ENCODE measurements around the gene WDR74.
"Not testable (repeated sequence)": the region's sequence is repeated elsewhere in the genome, so short reads cannot be mapped to it uniquely, and the experiment has no call there.

WDR74 gene

DNA sequence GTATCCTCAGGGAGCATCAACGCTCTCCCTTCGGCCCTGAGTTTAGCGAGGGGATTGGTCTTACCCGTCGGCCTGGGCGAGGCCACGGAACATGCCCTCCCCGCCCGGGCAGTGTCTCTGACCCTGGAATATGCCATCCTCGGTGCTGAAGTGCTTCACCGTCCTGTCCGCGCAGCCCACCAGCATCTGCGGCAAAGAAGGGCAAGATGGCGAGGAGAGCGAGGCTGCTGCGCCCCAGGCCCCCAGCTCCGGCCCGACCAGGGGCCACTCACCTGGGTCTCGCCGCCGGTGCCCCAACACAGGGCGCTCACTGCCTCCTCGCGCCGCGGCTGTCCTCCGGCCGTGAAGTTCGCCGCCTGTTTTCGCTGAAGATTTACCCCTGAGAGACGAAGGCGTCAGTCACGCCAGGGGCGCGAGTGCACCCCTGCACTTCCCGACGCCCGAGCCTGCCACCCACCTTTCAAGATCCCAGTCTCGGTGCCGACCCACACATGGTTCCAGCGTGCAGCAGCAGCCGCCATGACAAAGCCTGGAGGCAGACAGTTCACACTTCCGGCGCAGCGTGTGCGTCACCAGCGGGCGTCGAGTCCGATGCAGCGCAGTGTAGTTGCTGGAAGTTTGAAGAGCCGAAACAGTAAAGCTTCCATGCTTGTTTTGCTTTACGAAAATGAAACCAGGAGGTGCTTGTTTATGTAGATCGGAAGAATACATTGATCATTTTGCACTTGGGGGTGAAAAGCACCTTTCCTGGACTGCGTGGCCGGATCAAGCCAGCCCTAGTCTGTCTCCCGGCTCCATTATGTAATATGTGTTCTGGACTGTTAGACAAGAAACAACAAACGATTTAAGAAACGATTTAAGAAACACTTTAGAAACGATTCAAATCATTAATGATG, at the start of gene WDR74:
Gene WDR74 (minus strand): TSS at position 541 of the 896 bp plus-strand sequence. CDS start 20 bp downstream, at position 521.
- DNase-seq, result peak; percentile 93

- no peak for DNase-seq
Measured at GRCh38 chr11:62889126-62889483, 49.7 kb upstream of the WDR74 start.

DNA sequence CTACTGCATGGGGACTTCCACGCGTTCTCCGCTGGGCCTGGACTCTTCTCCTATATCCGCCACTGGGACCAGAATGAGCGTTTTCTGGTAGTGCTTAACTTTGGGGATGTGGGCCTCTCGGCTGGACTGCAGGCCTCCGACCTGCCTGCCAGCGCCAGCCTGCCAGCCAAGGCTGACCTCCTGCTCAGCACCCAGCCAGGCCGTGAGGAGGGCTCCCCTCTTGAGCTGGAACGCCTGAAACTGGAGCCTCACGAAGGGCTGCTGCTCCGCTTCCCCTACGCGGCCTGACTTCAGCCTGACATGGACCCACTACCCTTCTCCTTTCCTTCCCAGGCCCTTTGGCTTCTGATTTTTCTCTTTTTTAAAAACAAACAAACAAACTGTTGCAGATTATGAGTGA, 49.0 kb upstream of the WDR74 start:
- DNase-seq, result no peak

DNA sequence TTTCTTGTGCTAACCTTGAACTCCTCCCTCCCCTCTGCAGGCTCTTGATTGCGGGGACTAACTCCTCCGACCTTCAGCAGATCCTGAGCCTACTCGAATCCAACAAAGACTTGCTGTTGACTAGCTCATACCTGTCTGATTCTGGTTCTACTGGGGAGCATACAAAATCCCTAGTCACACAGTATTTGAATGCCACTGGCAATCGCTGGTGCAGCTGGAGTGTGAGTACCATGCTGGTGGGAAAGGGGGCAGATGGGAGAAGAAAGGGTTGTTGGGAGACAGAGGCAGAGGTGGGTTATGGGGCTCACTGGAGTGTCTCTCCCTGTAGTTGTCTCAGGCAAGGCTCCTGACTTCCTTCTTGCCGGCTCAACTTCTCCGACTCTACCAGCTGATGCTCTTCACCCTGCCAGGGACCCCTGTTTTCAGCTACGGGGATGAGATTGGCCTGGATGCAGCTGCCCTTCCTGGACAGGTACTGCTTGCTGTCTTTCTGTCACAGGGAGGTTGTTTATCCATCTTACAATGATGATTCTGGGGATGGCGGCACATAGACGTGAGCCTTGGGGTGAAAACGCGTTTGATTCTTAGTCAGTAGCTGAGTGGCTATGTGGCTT, 45.9 kb upstream of the WDR74 start:
- no peak for DNase-seq

DNA sequence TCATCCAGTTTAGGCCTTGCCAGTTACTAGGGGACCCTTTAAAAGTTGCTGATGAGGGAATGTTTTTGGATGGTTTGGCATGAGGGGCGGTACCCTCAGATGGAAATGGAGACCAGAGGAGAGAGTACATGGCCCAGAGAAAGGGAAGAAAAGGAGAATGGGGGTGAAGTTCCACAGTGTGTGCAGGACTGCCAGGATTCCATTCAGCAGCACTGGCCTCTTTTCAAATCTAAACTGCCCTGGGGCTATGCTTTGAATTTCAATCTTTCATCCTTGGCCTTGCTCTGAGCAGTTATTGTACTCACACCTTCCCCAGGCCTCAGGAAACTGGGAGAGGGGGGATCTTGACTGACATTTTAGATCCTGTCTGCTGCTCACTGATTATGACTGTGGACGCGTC, 44.3 kb upstream of the WDR74 start:
- no peak for DNase-seq

DNA sequence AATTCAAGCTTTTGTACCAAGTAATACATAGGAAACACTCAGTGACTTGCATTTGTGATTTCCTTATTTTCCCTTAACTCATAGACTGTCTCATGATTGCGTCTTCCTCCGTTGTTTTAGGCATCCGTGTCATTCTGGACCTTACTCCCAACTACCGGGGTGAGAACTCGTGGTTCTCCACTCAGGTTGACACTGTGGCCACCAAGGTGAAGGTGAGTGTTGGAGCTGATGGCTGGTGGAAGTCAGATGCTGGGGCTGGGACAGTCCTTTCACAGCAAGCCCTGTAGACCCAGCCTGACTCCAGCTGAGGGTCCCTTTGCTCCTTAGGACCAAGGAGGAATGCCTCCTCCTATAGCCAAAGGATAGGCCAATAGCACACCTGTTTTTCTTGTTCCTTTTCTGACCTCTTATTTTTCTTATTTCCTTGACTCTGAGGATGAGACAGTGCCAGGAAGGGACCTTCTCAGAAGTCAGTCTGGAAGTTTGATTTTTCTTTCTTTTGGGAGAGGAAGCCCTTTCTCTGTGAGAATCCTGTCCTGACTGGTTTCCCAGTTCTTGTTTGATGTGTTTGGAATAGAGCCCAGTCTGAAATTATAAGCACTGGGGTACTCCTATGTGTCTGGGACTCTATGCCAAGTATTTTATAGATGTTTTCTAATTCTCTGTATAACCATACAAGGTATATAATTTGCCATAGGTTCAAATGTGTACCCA, 43.6 kb upstream of the WDR74 start:
- DNase-seq, result no peak

DNA sequence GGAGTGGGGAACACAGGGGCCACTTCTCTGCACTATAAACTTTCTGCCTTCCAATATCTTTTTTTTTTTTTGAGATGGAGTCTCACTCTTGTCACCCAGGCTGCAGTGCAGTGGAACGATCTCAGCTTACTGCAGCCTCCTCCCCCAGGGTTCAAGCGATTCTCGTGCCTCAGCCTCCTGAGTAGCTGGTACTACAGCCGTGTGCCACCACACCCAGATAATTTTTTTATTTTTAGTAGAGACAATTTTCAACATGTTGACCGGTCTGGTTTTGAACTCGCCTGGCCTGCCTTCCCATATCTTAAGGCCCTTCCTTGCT, 43.0 kb upstream of the WDR74 start:
- DNase-seq, result no peak

DNA sequence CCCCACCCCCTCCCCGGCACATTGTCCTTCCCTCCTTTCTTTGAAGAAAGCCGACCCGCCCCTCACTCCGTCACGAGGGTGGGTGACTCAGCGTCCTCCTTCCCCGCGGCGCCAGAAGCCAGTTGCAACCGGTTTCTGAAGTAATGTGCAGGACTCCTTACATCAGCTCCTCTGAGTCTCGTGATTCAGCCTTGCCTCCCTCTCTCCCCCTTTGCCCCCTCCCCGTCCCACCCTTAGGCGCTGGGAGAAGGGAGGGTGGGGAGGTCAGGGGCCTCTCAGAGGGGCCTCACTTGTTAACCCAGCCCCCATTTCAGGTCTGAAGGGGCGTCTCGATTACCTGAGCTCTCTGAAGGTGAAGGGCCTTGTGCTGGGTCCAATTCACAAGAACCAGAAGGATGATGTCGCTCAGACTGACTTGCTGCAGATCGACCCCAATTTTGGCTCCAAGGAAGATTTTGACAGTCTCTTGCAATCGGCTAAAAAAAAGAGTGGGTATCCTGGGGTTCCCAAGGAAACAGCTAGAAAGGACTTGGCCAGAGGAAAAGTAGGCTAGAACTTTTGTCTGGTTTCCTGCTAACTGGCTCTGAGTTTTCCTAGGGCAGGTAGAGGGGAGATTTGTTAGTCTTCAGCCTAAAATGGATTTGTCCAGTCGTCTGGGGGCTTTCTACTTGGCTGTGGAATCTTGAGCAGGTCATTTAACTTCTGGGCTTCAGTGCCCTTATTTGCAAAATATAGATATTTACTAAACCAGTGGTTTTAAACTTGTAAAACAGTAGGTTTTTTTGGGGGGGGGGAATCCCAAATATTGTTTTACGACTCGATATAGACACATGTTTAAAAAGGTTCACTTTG, 42.4 kb upstream of the WDR74 start:
- peak; percentile 97 for DNase-seq

GRCh38 chr11:62880803-62881578, 41.6 kb upstream of the WDR74 start, which contains the start of gene SLC3A2:
SLC3A2 (plus strand) TSS chr11:62880896; CDS start chr11:62881024, 128 bp downstream.
- DNase-seq, result peak; percentile 89

DNA sequence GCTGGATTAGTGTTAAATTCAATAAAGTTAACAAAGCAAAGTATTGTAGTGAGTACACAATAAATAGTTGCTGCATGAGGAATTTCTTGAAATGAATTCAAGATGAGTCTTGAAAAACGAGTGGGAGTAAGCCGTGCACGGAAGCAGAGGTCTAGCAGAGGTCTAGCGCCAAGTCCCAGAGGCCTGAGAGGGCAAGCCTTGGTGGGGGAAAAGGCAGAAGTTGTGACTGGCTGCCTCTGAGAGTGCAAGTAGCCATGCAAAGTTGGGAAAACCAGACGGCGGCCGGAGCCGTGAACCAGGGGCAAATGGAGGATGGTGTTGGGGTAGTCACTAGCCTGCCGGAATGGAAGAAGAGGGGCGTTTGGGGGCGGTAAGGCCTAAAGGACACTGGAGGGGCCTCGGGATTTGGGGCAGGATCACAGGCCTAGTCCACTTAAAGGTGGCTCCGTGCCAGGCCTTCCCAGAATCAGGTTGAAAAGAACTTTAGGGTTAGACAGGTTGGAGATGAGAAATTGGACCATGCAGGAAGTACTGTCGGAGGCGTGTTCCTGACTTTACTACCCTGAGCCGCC, 40.9 kb upstream of the WDR74 start:
- DNase-seq, result no peak

GRCh38 chr11:62879235-62879978, 40.0 kb upstream of the WDR74 start:
- no peak for DNase-seq

GRCh38 chr11:62876712-62877111, 37.3 kb upstream of the WDR74 start:
- no peak for DNase-seq

- no peak for DNase-seq
Measured at GRCh38 chr11:62875698-62876478, 36.5 kb upstream of the WDR74 start.

GRCh38 chr11:62874851-62875250, 35.5 kb upstream of the WDR74 start:
- DNase-seq, result no peak

GRCh38 chr11:62865635-62866034, 26.2 kb upstream of the WDR74 start:
- DNase-seq, result no peak

DNA sequence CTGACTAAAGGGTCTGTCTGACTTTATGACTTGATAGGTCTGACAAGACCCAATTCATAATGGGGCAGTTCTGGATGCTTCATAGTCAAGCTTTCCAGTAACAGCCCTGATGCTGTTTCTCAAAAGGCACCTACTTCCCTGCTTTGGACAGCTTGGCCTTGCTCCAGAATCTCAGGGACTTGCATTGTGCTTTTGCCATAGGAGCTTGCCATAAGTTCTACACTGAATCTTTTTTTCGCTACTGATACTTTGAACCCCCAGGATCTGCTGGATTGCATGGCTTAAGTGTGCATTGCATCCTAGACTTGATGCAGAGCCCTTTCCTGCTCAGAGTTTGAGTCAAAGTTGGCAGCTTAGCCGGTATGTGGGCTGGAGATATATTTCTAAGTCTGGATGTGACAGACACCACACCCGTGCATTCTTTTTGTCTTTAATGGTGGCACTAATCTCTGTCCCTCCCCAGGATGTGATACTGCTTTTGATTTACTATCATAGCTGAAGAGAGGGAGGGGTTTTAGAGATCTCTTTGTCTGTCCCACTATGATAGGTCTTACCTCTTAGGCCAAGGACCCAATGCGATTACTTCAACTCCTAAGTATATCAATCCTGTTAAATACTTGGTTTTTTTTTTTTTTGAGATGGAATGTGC, 24.4 kb upstream of the WDR74 start:
- no peak for DNase-seq

- not testable (repeated sequence) for DNase-seq
Measured at GRCh38 chr11:62861564-62862192, 22.3 kb upstream of the WDR74 start.

GRCh38 chr11:62860835-62861563, 21.6 kb upstream of the WDR74 start:
- DNase-seq, result peak; percentile 27
